Measurements from ENCODE around the gene RPL41. TPM values are rescaled to one million over a fixed set of nuclear protein-coding genes. Genes with fewer than 3 reads are reported as not detected.

RPL41 gene
- total and polyA plus RNA-seq, 9 of the 15 experiments (the other 6 are each of a cell fraction or from before 2014, with no cell fraction given) = 3,403 to 11,276 (median 5,604) TPM

DNA sequence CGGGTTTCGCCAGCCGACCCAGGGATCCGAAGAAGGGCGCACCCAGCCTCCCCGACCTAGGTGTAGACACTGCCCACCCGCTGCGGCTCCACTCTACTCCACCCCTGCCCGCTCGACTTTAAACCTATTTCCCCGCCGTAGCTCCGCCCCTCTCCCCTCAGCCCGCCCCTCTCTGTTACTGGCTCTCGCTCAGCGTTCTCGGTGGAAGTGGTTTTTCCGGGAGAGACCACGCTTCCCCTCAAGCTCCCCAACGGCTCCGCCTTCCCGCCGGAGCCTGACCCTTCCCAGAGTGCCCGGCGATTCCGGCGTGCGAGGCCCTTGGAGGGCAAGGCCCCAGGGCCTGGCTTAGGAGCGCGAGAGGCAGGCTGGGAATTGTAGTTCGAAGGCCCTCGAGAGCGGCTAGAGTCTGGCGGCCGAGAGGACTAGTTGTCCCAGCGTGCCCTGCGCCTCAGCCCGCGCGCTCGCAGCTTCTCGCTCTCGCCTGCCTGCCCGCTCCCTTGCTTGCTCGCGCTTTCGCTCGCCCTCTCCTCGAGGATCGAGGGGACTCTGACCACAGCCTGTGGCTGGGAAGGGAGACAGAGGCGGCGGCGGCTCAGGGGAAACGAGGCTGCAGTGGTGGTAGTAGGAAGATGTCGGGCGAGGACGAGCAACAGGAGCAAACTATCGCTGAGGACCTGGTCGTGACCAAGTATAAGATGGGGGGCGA, 12.2 kb upstream of the RPL41 start, which contains the start of gene PA2G4 (continued):
- TF ChIP-seq, protein P1, sequence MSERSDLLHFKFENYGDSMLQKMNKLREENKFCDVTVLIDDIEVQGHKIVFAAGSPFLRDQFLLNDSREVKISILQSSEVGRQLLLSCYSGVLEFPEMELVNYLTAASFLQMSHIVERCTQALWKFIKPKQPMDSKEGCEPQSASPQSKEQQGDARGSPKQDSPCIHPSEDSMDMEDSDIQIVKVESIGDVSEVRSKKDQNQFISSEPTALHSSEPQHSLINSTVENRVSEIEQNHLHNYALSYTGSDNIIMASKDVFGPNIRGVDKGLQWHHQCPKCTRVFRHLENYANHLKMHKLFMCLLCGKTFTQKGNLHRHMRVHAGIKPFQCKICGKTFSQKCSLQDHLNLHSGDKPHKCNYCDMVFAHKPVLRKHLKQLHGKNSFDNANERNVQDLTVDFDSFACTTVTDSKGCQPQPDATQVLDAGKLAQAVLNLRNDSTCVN (CRISPR knock-in tag; IDR thresholded peaks at IDR 0.05) = no peak
- TF ChIP-seq LCOR (CRISPR knock-in tag; IDR thresholded peaks at IDR 0.05) (peak; percentile 97), ATF1 (CRISPR knock-in tag; IDR thresholded peaks at IDR 0.05) (no peak), ATF1 (tag; IDR thresholded peaks at IDR 0.05) (peak; percentile 68), TCF7 (IDR thresholded peaks at IDR 0.05; ENCODE audit: borderline replicate concordance) (peak; percentile 71), NUFIP1 (IDR thresholded peaks at IDR 0.05; ENCODE audit: partially characterized antibody) (no peak), LARP7 (IDR thresholded peaks at IDR 0.05) (no peak; the same call in 1 of the 2 replicates), FOXM1 (IDR thresholded peaks at IDR 0.05; ENCODE audit: low read depth) (no peak), FOXM1 (CRISPR knock-in tag; IDR thresholded peaks at IDR 0.05; ENCODE audit: low read depth) (peak; percentile 86; the same call in 1 of the 2 replicates), RB1 (IDR thresholded peaks at IDR 0.05; ENCODE audit: low read depth) (peak; percentile 77), CHCHD3 (CRISPR knock-in tag; IDR thresholded peaks at IDR 0.05) (no peak), TAL1 (IDR thresholded peaks at IDR 0.05) (no peak), HDAC2 (IDR thresholded peaks at IDR 0.05) (0 out of 2 replicates have a peak, but pooled peaks have one; percentile 6), ILF3 (IDR thresholded peaks at IDR 0.05; ENCODE audit: borderline replicate concordance) (no peak), DDX20 (tag; IDR thresholded peaks at IDR 0.05; ENCODE audit: low read depth) (no peak), TAF9B (IDR thresholded peaks at IDR 0.05; ENCODE audit: partially characterized antibody) (peak; percentile 54), SP2 (IDR thresholded peaks at IDR 0.05; ENCODE audit: extremely low read depth, low read depth, low read length, poor library complexity, severe bottlenecking) (no peak), POLR3A (IDR thresholded peaks at IDR 0.05; ENCODE audit: borderline replicate concordance, extremely low read depth, insufficient read depth, insufficient read length) (no peak), ZNF354B (CRISPR knock-in tag; IDR thresholded peaks at IDR 0.05) (no peak)
- TF ChIP-seq, protein P2, sequence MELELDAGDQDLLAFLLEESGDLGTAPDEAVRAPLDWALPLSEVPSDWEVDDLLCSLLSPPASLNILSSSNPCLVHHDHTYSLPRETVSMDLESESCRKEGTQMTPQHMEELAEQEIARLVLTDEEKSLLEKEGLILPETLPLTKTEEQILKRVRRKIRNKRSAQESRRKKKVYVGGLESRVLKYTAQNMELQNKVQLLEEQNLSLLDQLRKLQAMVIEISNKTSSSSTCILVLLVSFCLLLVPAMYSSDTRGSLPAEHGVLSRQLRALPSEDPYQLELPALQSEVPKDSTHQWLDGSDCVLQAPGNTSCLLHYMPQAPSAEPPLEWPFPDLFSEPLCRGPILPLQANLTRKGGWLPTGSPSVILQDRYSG (tag; conservative IDR thresholded peaks at IDR 0.05; ENCODE audit: low read depth) = no peak
- TF ChIP-seq, protein P3, sequence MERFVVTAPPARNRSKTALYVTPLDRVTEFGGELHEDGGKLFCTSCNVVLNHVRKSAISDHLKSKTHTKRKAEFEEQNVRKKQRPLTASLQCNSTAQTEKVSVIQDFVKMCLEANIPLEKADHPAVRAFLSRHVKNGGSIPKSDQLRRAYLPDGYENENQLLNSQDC (CRISPR knock-in tag; IDR thresholded peaks at IDR 0.05) = no peak
- TF ChIP-seq, protein P4, sequence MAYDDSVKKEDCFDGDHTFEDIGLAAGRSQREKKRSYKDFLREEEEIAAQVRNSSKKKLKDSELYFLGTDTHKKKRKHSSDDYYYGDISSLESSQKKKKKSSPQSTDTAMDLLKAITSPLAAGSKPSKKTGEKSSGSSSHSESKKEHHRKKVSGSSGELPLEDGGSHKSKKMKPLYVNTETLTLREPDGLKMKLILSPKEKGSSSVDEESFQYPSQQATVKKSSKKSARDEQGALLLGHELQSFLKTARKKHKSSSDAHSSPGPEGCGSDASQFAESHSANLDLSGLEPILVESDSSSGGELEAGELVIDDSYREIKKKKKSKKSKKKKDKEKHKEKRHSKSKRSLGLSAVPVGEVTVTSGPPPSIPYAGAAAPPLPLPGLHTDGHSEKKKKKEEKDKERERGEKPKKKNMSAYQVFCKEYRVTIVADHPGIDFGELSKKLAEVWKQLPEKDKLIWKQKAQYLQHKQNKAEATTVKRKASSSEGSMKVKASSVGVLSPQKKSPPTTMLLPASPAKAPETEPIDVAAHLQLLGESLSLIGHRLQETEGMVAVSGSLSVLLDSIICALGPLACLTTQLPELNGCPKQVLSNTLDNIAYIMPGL (CRISPR knock-in tag; IDR thresholded peaks at IDR 0.05) = no peak
- TF ChIP-seq, protein P5, sequence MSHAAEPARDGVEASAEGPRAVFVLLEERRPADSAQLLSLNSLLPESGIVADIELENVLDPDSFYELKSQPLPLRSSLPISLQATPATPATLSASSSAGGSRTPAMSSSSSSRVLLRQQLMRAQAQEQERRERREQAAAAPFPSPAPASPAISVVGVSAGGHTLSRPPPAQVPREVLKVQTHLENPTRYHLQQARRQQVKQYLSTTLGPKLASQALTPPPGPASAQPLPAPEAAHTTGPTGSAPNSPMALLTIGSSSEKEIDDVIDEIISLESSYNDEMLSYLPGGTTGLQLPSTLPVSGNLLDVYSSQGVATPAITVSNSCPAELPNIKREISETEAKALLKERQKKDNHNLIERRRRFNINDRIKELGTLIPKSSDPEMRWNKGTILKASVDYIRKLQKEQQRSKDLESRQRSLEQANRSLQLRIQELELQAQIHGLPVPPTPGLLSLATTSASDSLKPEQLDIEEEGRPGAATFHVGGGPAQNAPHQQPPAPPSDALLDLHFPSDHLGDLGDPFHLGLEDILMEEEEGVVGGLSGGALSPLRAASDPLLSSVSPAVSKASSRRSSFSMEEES (CRISPR knock-in tag; IDR thresholded peaks at IDR 0.05) = no peak
- TF ChIP-seq, protein P6, sequence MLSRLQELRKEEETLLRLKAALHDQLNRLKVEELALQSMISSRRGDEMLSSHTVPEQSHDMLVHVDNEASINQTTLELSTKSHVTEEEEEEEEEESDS (CRISPR knock-in tag; IDR thresholded peaks at IDR 0.05) = no peak

Data from K562 (cell line).